Measurements from ENCODE around the gene NR3C1.
A peak's percentile ranks its signal among the peaks of the same experiment; 100 is the strongest.
"Not testable (repeated sequence)": the region's sequence is repeated elsewhere in the genome, so short reads cannot be mapped to it uniquely, and the experiment has no call there.

Gene NR3C1

DNA sequence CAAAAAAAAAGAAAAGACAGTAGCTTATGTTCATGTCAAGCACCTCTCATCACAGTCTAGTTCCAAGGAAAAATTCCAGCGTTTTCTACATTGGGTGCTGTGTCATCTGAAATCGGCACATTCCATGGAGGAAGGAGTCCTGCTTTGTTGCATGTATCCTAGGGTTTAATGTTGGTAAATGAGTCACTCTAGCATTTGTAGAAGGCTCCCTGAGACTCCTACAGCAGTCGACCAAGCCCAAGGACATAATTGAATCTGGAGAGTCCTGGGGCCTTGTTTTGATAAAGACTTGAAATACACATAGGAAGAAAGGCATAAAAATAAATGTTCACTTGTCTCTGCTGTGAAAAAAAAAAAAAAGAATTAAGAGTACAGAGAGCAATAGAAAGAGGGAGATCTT lies 69.1 kb downstream of the NR3C1 start:
- DNase-seq (ENCODE audit: low read depth), result not testable (repeated sequence)

DNA sequence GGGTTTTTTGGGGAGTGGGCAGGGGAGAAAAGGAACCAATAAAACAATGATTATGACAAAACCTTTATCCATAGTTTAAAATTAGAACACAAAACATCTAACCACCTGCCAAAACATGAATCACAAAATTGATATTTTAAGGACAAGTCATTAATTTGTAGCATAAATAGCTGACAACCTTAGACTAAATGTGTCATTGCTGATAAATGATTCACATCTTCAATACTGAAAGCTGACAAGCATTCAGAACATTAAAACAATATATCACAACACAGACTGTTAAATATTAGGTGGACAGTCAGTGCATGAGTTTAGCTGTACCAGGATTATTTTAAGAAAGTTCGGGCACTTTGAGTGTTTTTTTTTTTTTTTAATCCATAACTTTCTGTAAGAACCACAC lies 71.5 kb downstream of the NR3C1 start:
- DNase-seq (ENCODE audit: low read depth), result no peak

DNA sequence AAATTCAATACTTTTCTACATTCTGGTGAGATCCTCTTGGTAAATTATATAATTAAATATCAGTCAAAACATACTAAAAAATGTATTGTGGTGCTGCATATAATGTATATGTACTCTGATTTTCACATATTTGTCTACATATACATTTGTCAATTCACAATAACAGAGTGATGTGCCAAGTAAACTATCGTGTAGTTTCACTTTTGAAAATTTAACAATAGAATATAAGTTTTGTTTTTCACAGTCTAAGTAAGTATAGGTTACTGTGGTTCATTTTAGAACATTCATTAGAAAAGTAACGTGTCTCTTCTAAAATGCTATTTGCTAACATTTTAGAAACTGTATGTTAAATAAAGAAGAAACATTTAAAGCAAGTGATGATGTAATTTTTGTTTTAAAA lies 73.6 kb downstream of the NR3C1 start:
- DNase-seq (ENCODE audit: low read depth), result no peak

DNA sequence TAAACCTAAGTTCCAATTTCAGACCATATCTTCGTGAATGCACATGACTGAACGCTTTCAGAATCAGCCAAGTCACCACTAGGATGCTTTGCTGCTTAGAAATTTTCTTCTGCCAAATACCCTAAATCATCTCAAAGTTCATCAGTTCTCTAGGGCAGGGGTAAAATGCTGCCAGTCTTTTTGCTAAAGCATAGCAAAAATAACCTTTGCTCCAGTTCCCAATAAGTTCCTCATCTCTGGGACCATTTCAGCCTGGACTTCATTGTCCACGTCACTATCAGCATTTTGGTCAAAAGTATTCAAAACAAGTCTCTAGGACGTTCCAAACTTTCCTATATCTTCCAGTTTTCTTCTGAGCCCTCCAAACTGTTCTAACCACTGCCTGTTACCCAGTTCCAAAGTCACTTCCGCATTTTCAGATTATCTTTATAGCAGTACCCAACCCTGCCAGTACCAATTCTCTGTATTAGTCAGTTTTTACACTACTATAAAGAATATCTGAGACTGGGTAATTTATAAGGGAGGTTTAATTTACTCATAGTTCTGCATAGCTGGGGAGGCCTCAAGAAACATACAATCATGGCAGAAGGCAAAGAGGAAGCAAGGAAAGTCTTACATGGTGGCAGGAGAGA lies 74.8 kb downstream of the NR3C1 start:
- DNase-seq (ENCODE audit: low read depth), result no peak

DNA sequence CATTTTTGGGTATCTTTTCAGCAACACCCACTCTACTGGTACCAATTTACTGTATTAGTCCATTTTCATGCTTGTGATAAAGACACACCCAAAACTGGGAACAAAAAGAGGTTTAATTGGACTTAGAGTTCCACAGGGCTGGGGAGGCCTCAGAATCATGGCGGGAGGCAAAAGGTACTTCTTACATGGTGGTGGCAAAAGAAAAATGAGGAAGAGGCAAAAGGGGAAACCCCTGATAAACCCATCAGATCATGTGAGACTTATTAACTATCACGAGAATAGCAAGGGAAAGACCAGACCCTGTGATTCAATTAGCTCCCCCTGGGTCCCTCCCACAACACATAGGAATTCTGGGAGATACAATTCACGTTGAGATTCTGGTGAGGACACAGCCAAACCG lies 78.4 kb downstream of the NR3C1 start:
- not testable (repeated sequence) for DNase-seq (ENCODE audit: low read depth)

DNA sequence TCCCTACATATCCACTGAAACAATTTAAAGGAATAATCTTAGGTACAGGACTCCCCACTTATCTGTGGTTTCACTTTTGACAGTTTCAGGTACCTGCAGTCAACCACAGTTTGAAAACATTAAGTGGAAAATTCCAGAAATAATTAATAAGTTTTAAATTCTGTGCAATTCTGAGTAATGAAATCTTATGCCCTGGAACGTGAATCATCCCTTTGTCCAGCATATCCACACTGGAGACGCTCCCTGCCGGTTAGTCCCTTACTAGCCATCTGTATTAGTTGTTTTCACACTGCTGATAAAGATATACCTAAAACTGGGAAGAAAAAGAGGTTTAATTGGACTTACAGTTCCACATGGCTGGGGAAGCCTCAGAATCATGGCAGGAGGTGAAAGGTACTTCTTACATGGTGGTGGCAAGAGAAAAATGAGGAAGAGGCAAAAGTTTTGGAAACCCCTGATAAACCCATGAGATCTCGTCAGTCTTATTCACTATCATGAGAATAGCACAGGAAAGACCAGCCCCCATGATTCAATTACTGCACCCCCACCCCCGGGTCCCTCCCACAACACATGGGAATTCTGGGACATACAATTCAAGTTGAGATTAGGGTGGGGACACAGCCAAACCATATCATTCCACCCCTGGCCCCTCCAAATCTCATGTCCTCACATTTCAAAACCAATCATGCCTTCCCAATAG lies 80.4 kb downstream of the NR3C1 start:
- DNase-seq (ENCODE audit: low read depth), result not testable (repeated sequence)

DNA sequence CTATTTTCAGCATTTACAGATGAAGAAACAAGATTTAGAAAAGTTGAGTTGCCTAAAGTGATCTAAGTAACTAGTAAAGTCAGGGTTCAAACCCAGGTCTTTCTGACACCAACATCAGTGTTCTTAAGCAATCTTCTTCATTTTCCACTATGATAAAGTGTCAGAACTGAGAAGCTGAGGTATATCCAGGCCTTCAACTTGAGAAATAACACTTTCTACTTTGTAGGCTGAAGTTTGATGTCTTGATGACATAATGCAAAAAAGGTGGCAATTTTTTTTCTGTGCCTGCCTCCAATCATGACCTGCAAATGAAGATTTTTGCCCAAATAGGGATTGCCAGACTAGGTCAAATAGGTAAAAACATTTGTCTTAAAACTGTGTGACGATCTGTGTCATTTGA lies 81.3 kb downstream of the NR3C1 start:
- DNase-seq (ENCODE audit: low read depth), result no peak

DNA sequence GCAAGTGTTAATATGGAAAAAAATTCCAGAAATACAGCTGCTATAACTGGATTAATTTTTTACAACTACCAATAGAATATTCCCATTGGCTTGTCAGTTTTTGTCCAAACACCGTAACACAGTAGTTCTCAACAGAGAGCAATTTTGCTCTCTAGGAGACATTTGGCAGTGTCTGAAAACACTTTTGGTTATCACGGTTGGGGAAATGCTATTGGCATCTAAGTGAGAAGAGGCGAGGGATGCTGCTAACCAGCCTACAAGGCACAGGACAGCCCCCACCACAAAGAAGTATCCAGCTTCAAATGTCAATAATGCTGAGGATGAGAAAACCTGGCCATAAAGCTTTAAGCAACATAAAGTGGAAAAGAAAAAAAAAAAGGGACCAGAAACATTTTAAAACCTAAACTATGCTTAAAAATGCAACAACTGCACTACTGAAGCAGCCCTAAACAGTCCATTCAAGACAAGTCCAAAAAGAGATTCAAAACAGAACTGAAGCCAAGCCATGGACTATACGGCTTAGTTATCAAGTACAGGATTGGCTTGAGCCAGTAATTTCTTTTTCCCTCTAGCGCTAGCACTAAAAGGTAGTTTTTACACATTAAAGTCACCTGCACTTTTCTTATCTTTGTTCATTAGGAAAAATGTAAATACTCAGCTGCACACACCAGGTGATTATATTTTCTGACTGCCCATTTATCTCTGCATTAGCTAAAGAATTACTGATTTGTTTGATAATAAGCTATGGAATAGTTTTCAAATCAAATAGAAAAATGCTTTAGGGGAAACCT lies 83.9 kb downstream of the NR3C1 start:
- DNase-seq (ENCODE audit: low read depth), result no peak

DNA sequence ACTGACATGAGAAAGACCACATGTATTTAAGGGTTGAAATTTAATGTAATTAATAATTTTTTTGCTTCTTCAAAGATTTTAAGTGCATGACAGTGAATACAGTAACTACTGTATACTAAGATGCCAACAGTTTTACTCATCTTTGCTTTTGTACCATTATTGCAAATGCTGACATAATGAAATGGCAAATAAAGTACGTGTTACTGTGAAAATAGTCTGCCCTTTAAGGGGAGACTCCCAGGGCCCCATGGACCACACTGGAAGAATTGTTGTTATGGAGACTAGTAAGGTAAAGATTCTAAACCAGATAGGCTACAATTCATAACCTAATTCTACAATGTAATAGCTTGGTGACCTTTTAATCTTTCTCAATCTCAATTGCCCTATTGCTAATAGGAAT lies 84.7 kb downstream of the NR3C1 start:
- no peak for DNase-seq (ENCODE audit: low read depth)

DNA sequence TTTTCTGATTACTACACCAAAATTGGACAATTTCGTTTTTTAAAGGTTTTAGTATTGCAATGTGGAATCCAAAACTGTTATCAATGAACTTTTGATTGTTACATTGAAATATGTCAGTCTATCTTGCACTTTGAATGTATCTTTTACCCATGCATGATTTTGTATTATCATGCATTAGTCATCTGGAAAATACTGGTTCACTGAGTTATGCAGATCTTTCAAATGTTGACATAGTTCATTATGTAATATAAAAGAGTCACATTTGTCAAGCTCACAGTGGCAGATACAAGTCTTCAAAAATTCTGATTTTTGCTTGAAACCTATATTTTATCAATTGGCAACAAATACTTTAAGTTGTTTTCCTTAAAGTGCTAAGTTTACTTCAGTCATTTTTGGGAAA lies 85.2 kb downstream of the NR3C1 start:
- DNase-seq (ENCODE audit: low read depth), result no peak

DNA sequence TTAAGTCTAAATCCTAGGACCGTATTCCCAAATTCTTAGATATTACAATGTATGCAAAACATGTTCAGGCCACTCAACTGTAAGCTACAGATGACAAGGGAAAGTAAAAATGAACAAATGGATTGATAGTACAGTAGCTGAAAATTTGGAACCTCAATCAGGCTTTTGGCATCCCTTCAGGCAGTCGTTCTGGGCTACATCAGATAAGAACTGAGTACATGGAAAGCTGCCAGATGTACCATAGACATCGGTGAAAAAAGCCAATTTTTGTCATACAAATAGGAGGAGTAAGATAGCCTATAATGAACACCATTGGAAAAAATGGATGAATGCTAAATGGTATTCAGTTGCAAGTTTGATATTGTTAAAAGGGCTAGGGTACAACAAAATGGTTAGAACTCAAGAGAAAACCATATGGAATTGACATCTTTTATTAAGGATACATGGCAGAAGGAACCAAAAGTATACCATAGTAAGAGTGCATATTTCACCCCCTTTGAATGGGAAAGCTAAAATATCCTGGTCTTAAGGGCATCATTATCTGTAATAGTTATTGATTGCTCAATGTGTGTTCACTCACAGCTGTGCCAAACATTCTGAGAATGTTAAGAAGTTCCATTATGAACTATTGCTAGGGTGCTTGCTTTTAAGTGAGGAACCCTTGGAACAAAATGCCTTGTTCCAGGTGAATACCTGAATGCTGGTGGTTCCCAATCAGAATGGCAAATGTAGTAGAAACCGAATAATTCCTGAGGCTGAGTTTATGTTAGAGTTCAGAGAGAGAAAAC lies 86.4 kb downstream of the NR3C1 start:
- no peak for DNase-seq (ENCODE audit: low read depth)

DNA sequence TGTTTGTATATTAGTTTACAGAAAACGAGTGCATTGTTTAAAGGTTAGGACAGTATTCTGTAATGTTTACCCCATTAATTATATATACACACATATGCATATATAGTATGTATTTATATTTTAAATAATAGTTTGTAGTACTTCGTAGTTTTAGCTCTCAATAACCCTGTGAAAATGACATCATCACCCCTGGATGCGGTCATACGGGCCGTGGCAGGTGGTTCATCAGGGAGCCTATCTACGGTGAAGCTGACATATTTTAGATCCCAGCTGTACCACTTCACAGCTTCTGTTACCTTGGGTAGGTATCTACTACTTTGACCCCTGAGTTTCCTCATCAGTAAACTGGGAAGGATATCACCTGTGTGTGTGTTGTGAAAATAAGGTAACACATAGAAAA lies 87.1 kb downstream of the NR3C1 start:
- DNase-seq (ENCODE audit: low read depth), result no peak

DNA sequence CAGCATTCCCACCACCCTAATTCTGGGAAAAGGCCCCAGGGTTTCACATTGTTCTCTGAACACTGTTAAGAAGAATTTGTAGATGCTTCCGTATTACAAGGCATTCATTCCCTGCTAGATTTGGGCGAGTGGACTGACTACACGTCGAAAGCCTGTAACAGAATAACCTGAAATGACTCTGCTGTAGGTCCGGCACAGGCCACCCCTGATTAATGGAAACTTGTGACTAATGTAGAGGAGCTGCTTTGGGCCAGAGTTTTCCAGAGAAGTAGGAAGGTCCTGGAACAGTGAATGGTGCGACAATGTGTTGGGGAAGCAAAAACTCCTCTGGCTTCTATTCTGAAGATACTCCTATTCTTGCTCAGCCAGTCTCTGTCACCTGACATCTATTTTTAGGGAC lies 87.6 kb downstream of the NR3C1 start:
- no peak for DNase-seq (ENCODE audit: low read depth)

DNA sequence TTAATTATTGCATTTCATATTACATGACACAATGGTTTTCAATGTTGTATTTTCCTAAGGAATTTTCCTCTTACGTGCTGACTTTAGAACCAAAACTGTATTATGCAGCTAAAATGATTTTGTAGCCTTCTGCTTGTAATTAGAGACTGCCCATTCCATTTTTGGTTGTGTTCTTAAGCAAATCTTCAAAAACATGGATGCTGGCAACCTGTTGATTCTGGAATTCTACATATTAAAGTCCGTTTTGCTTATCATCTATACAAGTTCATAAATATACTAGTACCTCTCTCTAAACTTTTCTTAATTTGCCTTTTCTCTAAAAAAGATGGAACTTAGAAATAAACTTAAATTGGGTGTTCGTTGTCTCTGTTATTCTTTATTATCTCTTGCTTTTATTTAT lies 88.3 kb downstream of the NR3C1 start:
- DNase-seq (ENCODE audit: low read depth), result no peak

DNA sequence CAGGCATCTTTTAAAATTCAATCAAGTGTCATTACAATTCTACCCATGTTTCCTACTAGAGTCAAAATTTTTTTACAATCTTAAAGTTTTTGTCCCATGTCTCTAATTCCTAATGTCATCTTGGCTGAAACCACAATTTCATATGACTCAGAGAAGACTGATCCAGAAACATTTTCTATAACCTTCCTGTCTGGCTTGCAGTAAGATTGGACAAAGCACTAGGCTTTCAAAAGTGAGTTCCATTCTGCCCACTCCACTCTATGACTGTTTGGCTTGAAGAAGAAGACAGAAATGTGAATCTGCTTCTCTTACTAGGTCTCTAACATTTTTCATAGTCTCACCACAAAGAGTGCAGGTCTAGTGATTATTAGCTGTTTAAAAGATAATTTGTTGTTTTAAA lies 88.8 kb downstream of the NR3C1 start:
- DNase-seq (ENCODE audit: low read depth), result peak; percentile 49

DNA sequence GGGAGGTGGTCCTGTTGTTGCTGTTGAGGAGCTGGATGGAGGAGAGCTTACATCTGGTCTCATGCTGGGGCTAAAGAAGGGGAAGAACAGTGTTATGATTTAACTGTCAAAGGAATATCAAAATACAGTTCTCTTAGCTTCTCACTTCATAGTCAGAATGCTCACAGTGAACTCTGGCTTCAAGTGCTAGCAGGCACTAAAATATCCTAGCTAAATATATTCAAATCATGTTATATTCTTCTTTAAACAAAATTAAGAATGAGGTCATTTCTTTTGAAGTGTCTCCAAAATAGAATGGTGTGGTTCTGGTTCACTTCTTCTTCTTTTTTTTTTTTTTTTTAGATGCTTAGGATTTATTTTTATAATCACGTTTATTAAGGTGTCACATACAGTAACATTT lies 89.4 kb downstream of the NR3C1 start:
- no peak for DNase-seq (ENCODE audit: low read depth)

DNA sequence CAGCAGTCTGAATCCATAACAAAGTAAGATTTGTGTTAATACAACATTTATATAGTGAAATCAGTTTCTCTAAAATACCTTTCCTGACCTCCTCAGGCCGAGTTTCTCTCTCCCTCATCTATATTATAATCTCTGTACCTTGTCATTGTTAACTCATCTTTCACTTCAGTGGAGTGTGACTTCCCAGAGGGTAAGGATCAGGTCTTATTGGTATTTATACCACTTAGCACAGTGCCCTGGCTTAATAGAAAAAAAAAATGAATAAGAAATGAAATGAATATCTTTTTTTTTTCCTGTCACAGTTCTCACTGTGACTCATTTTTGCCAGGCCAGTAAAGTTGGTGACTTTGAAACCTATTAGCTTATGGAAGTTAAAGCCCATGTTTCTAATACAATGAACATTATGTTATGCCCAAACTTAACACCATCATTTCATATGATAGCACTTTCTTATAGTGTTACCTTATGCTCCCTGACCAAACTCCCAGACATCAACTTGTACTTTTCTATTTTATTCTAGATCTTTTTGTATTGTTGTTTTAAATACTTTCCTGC lies 90.1 kb downstream of the NR3C1 start:
- DNase-seq (ENCODE audit: low read depth), result no peak

DNA sequence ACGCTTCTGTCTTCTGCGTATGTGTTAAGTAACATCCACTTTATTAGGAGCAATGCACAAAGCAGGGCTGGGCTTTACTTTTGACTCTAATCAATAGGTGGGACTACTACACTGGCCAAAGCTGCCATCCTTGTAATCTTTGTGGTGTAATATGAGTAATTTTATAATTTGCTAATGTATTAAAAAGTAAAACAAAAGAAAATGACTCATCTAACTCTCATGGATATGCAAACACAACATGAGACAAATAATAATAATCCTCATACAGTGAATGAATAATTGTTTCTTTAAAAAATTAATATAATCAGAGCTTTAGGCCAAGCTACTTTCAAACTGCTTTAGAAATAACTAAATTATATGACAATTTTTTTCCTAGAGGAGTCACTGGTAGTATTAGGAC lies 90.7 kb downstream of the NR3C1 start:
- DNase-seq (ENCODE audit: low read depth), result no peak

DNA sequence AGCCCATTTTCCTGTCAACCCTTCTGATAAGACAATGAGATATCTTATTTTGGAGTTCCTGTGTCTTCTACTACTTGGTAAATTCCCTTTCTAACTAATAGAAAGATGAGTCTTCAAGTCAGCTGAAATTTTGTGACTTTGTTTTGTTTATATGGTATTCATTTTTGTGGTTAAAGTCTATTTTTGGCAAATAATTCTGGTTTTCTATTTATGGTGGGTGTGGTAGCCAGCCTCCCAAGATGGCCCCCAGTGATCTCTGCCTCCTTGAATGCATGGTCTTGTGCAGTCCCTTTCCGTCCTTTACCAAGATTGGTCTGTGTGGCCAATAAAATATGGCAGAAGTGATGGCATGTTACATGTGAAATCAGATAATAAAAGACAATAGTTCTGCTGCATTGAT lies 91.5 kb downstream of the NR3C1 start:
- no peak for DNase-seq (ENCODE audit: low read depth)

DNA sequence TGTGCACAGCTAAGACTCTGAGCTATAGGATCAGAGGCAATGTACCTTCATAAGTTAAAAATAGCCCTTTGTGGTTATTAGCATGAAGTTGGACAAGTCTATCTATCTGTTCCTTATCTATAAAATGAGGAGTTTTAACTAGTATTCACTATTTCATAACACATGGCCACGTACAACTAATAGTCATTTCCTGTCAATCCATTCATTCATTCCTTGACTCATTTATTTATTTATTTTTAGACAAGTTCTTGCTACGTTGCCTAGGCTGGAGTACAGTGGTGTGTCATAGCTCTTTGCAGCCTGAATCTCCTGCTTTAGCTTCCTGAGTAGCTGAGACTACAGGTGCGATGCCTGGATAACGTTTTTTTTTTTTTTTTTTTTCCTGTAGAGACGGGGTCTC lies 92.1 kb downstream of the NR3C1 start:
- peak; percentile 81 for DNase-seq (ENCODE audit: low read depth)

DNA sequence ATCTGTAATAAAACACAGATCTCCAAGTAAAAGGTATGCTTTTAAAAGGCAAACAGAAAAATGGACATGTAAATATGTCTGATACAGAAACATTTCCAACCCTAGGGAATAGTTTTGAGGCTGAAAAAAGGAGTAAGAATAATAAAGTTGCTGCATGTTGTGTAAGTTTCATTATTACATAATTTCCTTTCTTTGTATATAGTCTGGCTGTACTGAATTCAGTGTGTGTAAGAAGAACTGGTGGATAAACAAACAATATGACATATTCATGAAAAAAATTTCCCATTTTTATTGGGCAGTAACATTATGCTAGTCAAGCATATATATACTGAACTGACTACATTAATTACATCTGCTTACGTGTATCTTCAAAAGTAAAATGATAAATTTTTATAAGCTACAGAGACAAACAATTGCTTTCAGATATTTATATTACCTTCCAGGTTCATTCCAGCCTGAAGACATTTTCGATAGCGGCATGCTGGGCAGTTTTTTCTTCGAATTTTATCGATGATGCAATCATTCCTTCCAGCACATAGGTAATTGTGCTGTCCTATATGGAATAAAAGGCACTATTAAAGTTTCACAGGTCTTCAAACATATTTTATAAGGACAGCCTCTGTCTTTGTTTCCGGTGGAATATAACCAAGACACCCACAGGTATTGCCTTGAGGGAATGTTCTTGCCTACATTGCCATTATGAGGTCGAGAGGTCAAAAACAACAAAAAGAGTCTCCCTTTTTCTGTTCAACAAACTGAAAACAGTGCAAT lies 93.6 kb downstream of the NR3C1 start:
- no peak for DNase-seq (ENCODE audit: low read depth)

Data from HS-5 (cell line).